T-helper 2 cell treated with Interferon-gamma antibody and Interleukin-4, amounts not matched to agents 5 μg/mL and 100 μg/mL, for 36 hours (primary cell): ENCODE data around the gene LENEP.

Experiments used
- DNase-seq: peaks from one replicate; pipeline ENCODE4 v3.0.0; 2021; ENCODE audit warnings: low spot score
- H3K27ac Mint-ChIP-seq: one replicate; pipeline ENCODE4 v1.8.0; 2021; ENCODE audit warnings: mild to moderate bottlenecking, mixed read lengths
- H3K27me3 Mint-ChIP-seq: one replicate; pipeline ENCODE4 v1.8.0; 2021; ENCODE audit warnings: low read depth, mixed read lengths
- H3K36me3 Mint-ChIP-seq: one replicate; pipeline ENCODE4 v1.8.0; 2021; ENCODE audit warnings: low read depth, mixed read lengths
- H3K4me1 Mint-ChIP-seq: one replicate; pipeline ENCODE4 v1.8.0; 2021; ENCODE audit warnings: low read depth, mixed read lengths
- H3K4me3 Mint-ChIP-seq: one replicate; pipeline ENCODE4 v1.8.0; 2022; ENCODE audit warnings: mild to moderate bottlenecking, moderate library complexity, mixed read lengths
- H3K9me3 Mint-ChIP-seq: one replicate; pipeline ENCODE4 v1.8.0; 2021; ENCODE audit warnings: mixed read lengths

LENEP gene

GRCh38 chr1:154966111-154966510 lies 27.3 kb upstream of the LENEP start:
- no peak overlapping the region for H3K4me3 Mint-ChIP-seq
- DNase-seq: no peak
- peaks cover 24% of the 10 kb centered on the region for H3K4me1 Mint-ChIP-seq
- no peaks in the 10 kb centered on the region for H3K27me3 Mint-ChIP-seq
- no peaks in the 10 kb centered on the region for H3K9me3 Mint-ChIP-seq
- no peak overlapping the region for H3K27ac Mint-ChIP-seq
- peaks cover 56% of the 10 kb centered on the region for H3K36me3 Mint-ChIP-seq

- Mint-ChIP-seq H3K27ac (no peak overlapping the region), H3K9me3 (no peaks in the 10 kb centered on the region), H3K4me1 (peaks cover 32% of the 10 kb centered on the region), H3K27me3 (no peaks in the 10 kb centered on the region), H3K36me3 (peaks cover 59% of the 10 kb centered on the region), H3K4me3 (no peak overlapping the region)
- no peak for DNase-seq
Measured at GRCh38 chr1:154967331-154967950, 25.9 kb upstream of the LENEP start.

- no peak for DNase-seq
- peaks cover 31% of the 10 kb centered on the region for H3K4me1 Mint-ChIP-seq
- H3K36me3 Mint-ChIP-seq: peaks cover 49% of the 10 kb centered on the region
- no peak overlapping the region for H3K4me3 Mint-ChIP-seq
- H3K9me3 Mint-ChIP-seq: no peaks in the 10 kb centered on the region
- no peaks in the 10 kb centered on the region for H3K27me3 Mint-ChIP-seq
- H3K27ac Mint-ChIP-seq: peak overlapping the region; percentile 13
Measured at GRCh38 chr1:154968731-154969130, 24.7 kb upstream of the LENEP start.

GRCh38 chr1:154969246-154969645 lies 24.1 kb upstream of the LENEP start:
- peak overlapping the region; percentile 33 for H3K4me3 Mint-ChIP-seq
- peaks cover 28% of the 10 kb centered on the region for H3K4me1 Mint-ChIP-seq

GRCh38 chr1:154969860-154970452 lies 23.4 kb upstream of the LENEP start:
- Mint-ChIP-seq H3K4me3 (peak overlapping the region; percentile 33), H3K4me1 (peaks cover 28% of the 10 kb centered on the region), H3K27me3 (no peaks in the 10 kb centered on the region), H3K9me3 (no peaks in the 10 kb centered on the region), H3K27ac (no peak overlapping the region), H3K36me3 (peaks cover 44% of the 10 kb centered on the region)
- no peak for DNase-seq

More at GRCh38 chr1:154969246-154969645, 24.1 kb upstream of the LENEP start:
- H3K27ac Mint-ChIP-seq: peak overlapping the region; percentile 13
- H3K27me3 Mint-ChIP-seq: no peaks in the 10 kb centered on the region
- no peak for DNase-seq
- H3K36me3 Mint-ChIP-seq: peaks cover 46% of the 10 kb centered on the region
- H3K9me3 Mint-ChIP-seq: no peaks in the 10 kb centered on the region

- H3K27ac Mint-ChIP-seq: peak within 1 kb of the TSS; percentile 59
- peaks cover 28% of the 10 kb centered on the region for H3K4me1 Mint-ChIP-seq
- peaks cover 37% of the 10 kb centered on the region for H3K36me3 Mint-ChIP-seq
- DNase-seq: peak; percentile 47
- H3K27me3 Mint-ChIP-seq: no peaks in the 10 kb centered on the region
- peak within 1 kb of the TSS; percentile 39 for H3K4me3 Mint-ChIP-seq
- no peaks in the 10 kb centered on the region for H3K9me3 Mint-ChIP-seq
Measured at GRCh38 chr1:154970631-154971340, 22.6 kb upstream of the LENEP start, which contains the start of gene SHC1. TSS of gene SHC1 (minus strand) at chr1:154970747. CDS start at chr1:154970526, 221 bp downstream.

GRCh38 chr1:154971341-154971998 lies 21.9 kb upstream of the LENEP start:
- H3K27me3 Mint-ChIP-seq: no peaks in the 10 kb centered on the region
- H3K27ac Mint-ChIP-seq: peak overlapping the region; percentile 59
- H3K4me1 Mint-ChIP-seq: peaks cover 31% of the 10 kb centered on the region
- H3K4me3 Mint-ChIP-seq: peak overlapping the region; percentile 39
- DNase-seq: no peak
- peaks cover 35% of the 10 kb centered on the region for H3K36me3 Mint-ChIP-seq
- H3K9me3 Mint-ChIP-seq: no peaks in the 10 kb centered on the region

- Mint-ChIP-seq H3K27ac (peak overlapping the region; percentile 78), H3K9me3 (no peaks in the 10 kb centered on the region), H3K4me1 (peaks cover 34% of the 10 kb centered on the region), H3K4me3 (no peak overlapping the region), H3K27me3 (no peaks in the 10 kb centered on the region), H3K36me3 (peaks cover 28% of the 10 kb centered on the region)
- no peak for DNase-seq
Measured at GRCh38 chr1:154972213-154972516, 21.2 kb upstream of the LENEP start.

- H3K4me3 Mint-ChIP-seq: no peak overlapping the region
- no peak for DNase-seq
- H3K4me1 Mint-ChIP-seq: peaks cover 38% of the 10 kb centered on the region
Measured at GRCh38 chr1:154972517-154973343, 20.7 kb upstream of the LENEP start.

GRCh38 chr1:154973344-154974101 lies 19.9 kb upstream of the LENEP start:
- Mint-ChIP-seq H3K27me3 (no peaks in the 10 kb centered on the region), H3K36me3 (peaks cover 24% of the 10 kb centered on the region), H3K9me3 (no peaks in the 10 kb centered on the region), H3K4me1 (peaks cover 34% of the 10 kb centered on the region), H3K27ac (no peak overlapping the region), H3K4me3 (no peak overlapping the region)
- peak; percentile 92 for DNase-seq

More at GRCh38 chr1:154972517-154973343, 20.7 kb upstream of the LENEP start:
- Mint-ChIP-seq H3K36me3 (peaks cover 26% of the 10 kb centered on the region), H3K27ac (peak overlapping the region; percentile 78), H3K27me3 (no peaks in the 10 kb centered on the region), H3K9me3 (no peaks in the 10 kb centered on the region)

GRCh38 chr1:154974102-154974807 lies 19.1 kb upstream of the LENEP start, which contains the start of gene CKS1B:
TSS of gene CKS1B (plus strand) at chr1:154974681. CDS start at chr1:154974746, 65 bp downstream.
- Mint-ChIP-seq H3K36me3 (peaks cover 20% of the 10 kb centered on the region), H3K9me3 (no peaks in the 10 kb centered on the region), H3K27me3 (no peaks in the 10 kb centered on the region), H3K27ac (no peak within 1 kb of the TSS), H3K4me3 (no peak within 1 kb of the TSS), H3K4me1 (peaks cover 36% of the 10 kb centered on the region)
- peak; percentile 96 for DNase-seq

GRCh38 chr1:154974808-154975408 lies 18.5 kb upstream of the LENEP start:
- Mint-ChIP-seq H3K27ac (no peak overlapping the region), H3K4me1 (peaks cover 34% of the 10 kb centered on the region), H3K36me3 (peaks cover 19% of the 10 kb centered on the region), H3K27me3 (no peaks in the 10 kb centered on the region), H3K4me3 (no peak overlapping the region), H3K9me3 (no peaks in the 10 kb centered on the region)
- peak; percentile 97 for DNase-seq
